Endothelial cell (in vitro differentiated cells): ENCODE results near the gene ERO1A. TPM values are rescaled to one million over a fixed set of nuclear protein-coding genes. Genes with fewer than 3 reads are reported as not detected.
"Not testable (repeated sequence)": the region's sequence is repeated elsewhere in the genome, so short reads cannot be mapped to it uniquely, and the experiment has no call there.

Experiments
- DNase-seq: peaks from one replicate; pipeline ENCODE4 v3.0.0; 2021; ENCODE audit warnings: low spot score
- H3K27ac Mint-ChIP-seq: one replicate; pipeline ENCODE4 v1.8.0; 2021; ENCODE audit warnings: mixed read lengths, inconsistent platforms; ENCODE audit not compliant: unreplicated experiment
- H3K27me3 Mint-ChIP-seq: one replicate; pipeline ENCODE4 v1.8.0; 2021; ENCODE audit warnings: mild to moderate bottlenecking, moderate library complexity, mixed read lengths, inconsistent platforms; ENCODE audit not compliant: unreplicated experiment
- H3K36me3 Mint-ChIP-seq: one replicate; pipeline ENCODE4 v1.8.0; 2021; ENCODE audit warnings: mild to moderate bottlenecking, low read depth, mixed read lengths, inconsistent platforms; ENCODE audit not compliant: unreplicated experiment
- H3K4me1 Mint-ChIP-seq: one replicate; pipeline ENCODE4 v1.8.0; 2021; ENCODE audit warnings: mild to moderate bottlenecking, mixed read lengths, inconsistent platforms; ENCODE audit not compliant: unreplicated experiment
- H3K4me3 Mint-ChIP-seq: one replicate; pipeline ENCODE4 v1.8.0; 2021; ENCODE audit warnings: mild to moderate bottlenecking, mixed read lengths, inconsistent platforms; ENCODE audit not compliant: unreplicated experiment
- H3K9me3 Mint-ChIP-seq: one replicate; pipeline ENCODE4 v1.8.0; 2021; ENCODE audit warnings: mixed read lengths, inconsistent platforms; ENCODE audit not compliant: unreplicated experiment
- total RNA-seq: library from RNA; stranded (reverse); fragmentation: NEBNext Ultra II Directional; extraction: Animal tissue kit (Norgen Biotek cat#: 25700); gene quantifications from one replicate; pipeline ENCODE4 v1.2.1, GENCODE V29; 2021; ENCODE audit not compliant: unreplicated experiment
- TF ChIP-seq, protein P1 (sequence below): fragments of 200-600 bp; sonication (generic); IDR thresholded peaks from one replicate; pipeline ENCODE4 v1.5.0; 2021; ENCODE audit warnings: antibody characterized with exemption; ENCODE audit not compliant: unreplicated experiment

ERO1A gene
- total RNA-seq, 1 donor from 2014 or later, result 32.2 TPM

DNA sequence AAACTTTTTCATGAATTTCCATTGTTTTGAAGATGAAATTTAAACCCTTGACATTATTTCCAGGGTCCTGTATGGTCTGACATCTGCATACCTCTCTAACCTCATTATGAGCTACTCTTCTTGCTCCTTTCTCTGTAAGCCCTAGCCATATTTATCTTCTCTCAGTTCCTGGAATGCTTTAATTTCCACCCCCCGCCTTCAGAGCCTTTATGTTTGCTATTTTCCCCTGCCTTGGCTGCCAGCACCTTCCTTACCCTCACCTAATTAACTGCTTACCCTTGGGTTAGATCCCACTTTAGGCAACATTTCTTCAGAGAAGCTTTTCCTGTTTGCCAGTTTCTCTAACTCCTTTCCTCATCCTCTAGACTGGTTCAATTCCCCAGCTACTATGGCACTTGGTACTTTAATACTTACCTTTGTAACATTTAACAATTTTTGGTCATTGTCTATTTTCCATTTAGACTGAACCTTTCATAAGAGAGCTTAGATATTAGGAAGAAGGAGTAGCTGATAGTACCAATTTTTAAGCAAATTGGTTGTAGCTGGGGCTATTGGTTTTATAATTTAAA lies 40.6 kb upstream of the ERO1A start:
- peaks cover 25% of the 10 kb centered on the region for H3K4me1 Mint-ChIP-seq
- peaks cover 19% of the 10 kb centered on the region for H3K36me3 Mint-ChIP-seq
- no peaks in the 10 kb centered on the region for H3K9me3 Mint-ChIP-seq
- H3K4me3 Mint-ChIP-seq, result no peak overlapping the region
- no peak for DNase-seq
- TF ChIP-seq, protein P1, sequence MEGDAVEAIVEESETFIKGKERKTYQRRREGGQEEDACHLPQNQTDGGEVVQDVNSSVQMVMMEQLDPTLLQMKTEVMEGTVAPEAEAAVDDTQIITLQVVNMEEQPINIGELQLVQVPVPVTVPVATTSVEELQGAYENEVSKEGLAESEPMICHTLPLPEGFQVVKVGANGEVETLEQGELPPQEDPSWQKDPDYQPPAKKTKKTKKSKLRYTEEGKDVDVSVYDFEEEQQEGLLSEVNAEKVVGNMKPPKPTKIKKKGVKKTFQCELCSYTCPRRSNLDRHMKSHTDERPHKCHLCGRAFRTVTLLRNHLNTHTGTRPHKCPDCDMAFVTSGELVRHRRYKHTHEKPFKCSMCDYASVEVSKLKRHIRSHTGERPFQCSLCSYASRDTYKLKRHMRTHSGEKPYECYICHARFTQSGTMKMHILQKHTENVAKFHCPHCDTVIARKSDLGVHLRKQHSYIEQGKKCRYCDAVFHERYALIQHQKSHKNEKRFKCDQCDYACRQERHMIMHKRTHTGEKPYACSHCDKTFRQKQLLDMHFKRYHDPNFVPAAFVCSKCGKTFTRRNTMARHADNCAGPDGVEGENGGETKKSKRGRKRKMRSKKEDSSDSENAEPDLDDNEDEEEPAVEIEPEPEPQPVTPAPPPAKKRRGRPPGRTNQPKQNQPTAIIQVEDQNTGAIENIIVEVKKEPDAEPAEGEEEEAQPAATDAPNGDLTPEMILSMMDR, result no peak
- H3K27ac Mint-ChIP-seq, result no peak overlapping the region
- H3K27me3 Mint-ChIP-seq, result no peaks in the 10 kb centered on the region

- peaks cover 19% of the 10 kb centered on the region for H3K36me3 Mint-ChIP-seq
- peaks cover 26% of the 10 kb centered on the region for H3K4me1 Mint-ChIP-seq
- H3K4me3 Mint-ChIP-seq, result peak overlapping the region; percentile 52
- H3K9me3 Mint-ChIP-seq, result no peaks in the 10 kb centered on the region
- TF ChIP-seq, protein P1, result no peak
- H3K27me3 Mint-ChIP-seq, result no peaks in the 10 kb centered on the region
- no peak overlapping the region for H3K27ac Mint-ChIP-seq
- DNase-seq, result no peak
These were observed 38.5 kb upstream of the ERO1A start for GRCh38 chr14:52733824-52734223.

DNA sequence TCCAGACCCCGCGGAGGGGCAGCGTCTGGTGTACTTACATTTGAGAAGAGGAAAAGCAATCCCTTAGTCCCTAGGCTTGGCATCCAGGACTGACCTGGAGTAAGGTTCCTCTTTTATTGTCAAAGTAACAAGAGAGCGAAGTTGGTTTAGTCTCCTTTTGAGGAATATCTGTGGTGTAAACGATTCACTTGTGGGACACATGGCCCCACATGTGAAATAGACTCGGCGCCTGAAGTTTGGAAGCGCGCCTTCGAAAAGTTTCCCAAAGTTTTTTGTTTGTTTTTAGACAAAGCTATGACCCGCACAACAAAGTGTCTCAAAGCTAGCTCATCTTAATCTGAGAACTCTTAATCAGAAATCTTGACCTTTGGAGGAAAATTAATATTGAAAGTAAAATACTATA lies 35.4 kb upstream of the ERO1A start:
- Mint-ChIP-seq H3K4me3 (peak overlapping the region; percentile 97), H3K36me3 (peaks cover 22% of the 10 kb centered on the region), H3K27ac (peak overlapping the region; percentile 70), H3K9me3 (no peaks in the 10 kb centered on the region), H3K4me1 (peaks cover 21% of the 10 kb centered on the region), H3K27me3 (no peaks in the 10 kb centered on the region)
- no peak for DNase-seq
- TF ChIP-seq, protein P1, result no peak

DNA sequence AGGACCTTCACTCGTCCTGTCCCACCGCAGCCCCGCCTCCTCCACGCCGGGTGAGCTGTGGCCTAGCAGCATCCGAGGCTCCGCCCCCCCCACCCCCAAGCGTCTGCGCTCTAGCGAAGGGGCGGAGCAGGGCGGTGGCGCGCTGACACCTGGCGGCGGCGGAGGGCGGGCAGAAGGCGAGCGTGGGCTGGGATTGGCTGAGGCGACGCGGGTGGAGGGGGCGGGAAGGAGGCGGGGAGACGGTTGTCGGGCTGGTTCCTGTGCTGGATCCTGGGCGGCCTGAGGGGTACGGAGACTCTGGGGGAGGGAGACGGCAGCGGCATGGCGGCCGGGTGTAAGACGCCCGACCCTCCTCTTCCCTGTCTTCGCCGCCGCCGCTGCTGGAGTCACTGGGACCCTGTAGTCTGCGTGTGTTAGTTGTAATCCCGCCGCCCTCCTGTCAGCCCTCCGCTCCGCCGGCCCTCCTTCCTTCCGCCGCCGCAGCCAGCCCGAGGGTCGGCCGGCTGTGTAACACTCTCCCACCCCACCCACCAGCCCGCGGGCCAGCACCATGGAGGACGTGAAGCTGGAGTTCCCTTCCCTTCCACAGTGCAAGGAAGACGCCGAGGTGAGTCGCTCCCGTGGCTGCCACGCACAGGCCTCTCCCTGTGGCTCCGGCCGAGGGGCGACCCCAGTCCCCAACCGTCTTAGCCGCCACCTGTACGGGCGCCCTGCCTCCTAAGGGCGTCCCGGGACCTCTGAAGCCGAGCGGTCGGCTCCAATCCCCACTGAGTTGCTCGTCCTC lies 34.8 kb upstream of the ERO1A start, which contains the start of gene STYX:
STYX (plus strand) TSS at position 242 of the 784 bp plus-strand sequence; CDS start at position 551, 309 bp downstream.
- no peaks in the 10 kb centered on the region for H3K27me3 Mint-ChIP-seq
- peak within 1 kb of the TSS; percentile 87 for H3K27ac Mint-ChIP-seq
- H3K36me3 Mint-ChIP-seq, result peaks cover 23% of the 10 kb centered on the region
- TF ChIP-seq, protein P1, result peak; percentile 13
- no peaks in the 10 kb centered on the region for H3K9me3 Mint-ChIP-seq
- peak within 1 kb of the TSS; percentile 97 for H3K4me3 Mint-ChIP-seq
- DNase-seq, result peak; percentile 98
- peaks cover 16% of the 10 kb centered on the region for H3K4me1 Mint-ChIP-seq

DNA sequence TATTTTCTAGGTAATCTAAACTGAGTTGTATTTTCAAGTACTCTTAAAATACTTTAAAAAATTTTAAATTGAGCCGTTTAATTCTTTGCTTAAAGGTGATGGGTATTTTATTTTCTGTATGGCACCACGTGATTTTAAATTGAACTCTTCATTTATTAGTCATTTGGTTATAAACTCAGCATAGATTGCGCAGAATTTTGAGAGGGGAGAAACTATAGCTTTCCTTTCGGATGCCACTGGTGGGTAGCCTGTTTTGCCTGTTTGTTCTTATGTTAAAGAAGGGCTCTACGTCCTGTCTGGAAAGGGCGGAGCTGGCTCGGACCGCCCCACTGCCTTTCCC lies 34.2 kb upstream of the ERO1A start:
- Mint-ChIP-seq H3K4me1 (peaks cover 14% of the 10 kb centered on the region), H3K9me3 (no peaks in the 10 kb centered on the region), H3K36me3 (peaks cover 22% of the 10 kb centered on the region), H3K4me3 (peak overlapping the region; percentile 86), H3K27me3 (no peaks in the 10 kb centered on the region), H3K27ac (peak overlapping the region; percentile 87)
- no peak for DNase-seq
- TF ChIP-seq, protein P1, result no peak

DNA sequence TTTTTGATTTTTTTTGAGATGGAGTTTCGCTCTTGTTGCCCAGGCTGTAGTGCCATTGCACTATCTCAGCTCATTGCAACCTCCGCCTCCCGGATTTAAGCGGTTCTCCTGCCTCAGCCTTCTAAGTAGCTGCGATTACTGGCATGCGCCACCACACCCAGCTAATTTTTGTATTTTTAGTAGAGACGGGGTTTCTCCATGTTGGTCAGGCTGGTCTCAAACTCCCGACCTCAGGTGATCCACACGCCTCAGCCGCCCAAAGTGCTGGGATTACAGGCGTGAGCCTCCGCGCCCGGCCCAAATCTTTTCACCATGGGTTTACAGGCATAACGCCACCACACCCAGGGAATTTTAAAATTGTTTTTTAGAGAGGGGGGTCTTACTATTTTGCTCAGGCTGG lies 33.7 kb upstream of the ERO1A start:
- H3K4me1 Mint-ChIP-seq, result peaks cover 14% of the 10 kb centered on the region
- H3K27me3 Mint-ChIP-seq, H3K27ac Mint-ChIP-seq, DNase-seq, H3K9me3 Mint-ChIP-seq, H3K4me3 Mint-ChIP-seq: not testable (repeated sequence)
- H3K36me3 Mint-ChIP-seq, result peaks cover 17% of the 10 kb centered on the region

DNA sequence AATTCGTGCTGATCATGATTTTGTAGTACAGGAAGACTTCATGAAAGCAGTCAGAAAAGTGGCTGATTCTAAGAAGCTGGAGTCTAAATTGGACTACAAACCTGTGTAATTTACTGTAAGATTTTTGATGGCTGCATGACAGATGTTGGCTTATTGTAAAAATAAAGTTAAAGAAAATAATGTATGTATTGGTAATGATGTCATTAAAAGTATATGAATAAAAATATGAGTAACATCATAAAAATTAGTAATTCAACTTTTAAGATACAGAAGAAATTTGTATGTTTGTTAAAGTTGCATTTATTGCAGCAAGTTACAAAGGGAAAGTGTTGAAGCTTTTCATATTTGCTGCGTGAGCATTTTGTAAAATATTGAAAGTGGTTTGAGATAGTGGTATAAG lies 32.2 kb upstream of the ERO1A start:
- DNase-seq, H3K4me1 Mint-ChIP-seq, H3K27ac Mint-ChIP-seq, H3K9me3 Mint-ChIP-seq, H3K4me3 Mint-ChIP-seq, H3K27me3 Mint-ChIP-seq: not testable (repeated sequence)
- H3K36me3 Mint-ChIP-seq, result peaks cover 11% of the 10 kb centered on the region
